DOHH2 (cell line): ENCODE data around the gene PON2.

Source experiments
- H3F3A ChIP-seq: fragments of 200-600 bp; sonication (generic), shearing (Covaris generic); 2 replicates; pipeline ENCODE4 v1.6.0; 2016; ENCODE audit warnings: antibody characterized with exemption, mild to moderate bottlenecking; ENCODE audit not compliant: control insufficient read depth, insufficient read depth
- H3K27ac ChIP-seq: fragments of 200-600 bp; sonication (generic); 2 replicates; pipeline ENCODE4 v1.5.1; 2014; ENCODE audit warnings: low read depth, mild to moderate bottlenecking, low read length, moderate library complexity
- H3K27me3 ChIP-seq: fragments of 200-600 bp; sonication (generic); 2 replicates; pipeline ENCODE4 v1.6.1; 2014; ENCODE audit warnings: mild to moderate bottlenecking, low read length, mixed read lengths; ENCODE audit not compliant: control insufficient read depth
- H3K36me3 ChIP-seq: fragments of 200-600 bp; sonication (generic); 2 replicates; pipeline ENCODE4 v1.6.1; 2014; ENCODE audit warnings: mild to moderate bottlenecking, low read length, moderate library complexity, mixed read lengths; ENCODE audit not compliant: control insufficient read depth
- H3K4me1 ChIP-seq: fragments of 200-600 bp; sonication (generic); 2 replicates; pipeline ENCODE4 v1.6.1; 2014; ENCODE audit warnings: mild to moderate bottlenecking, low read length, mixed read lengths; ENCODE audit not compliant: control insufficient read depth
- H3K4me2 ChIP-seq: fragments of 200-600 bp; sonication (generic); 2 replicates; pipeline ENCODE4 v1.6.0; 2014; ENCODE audit warnings: mild to moderate bottlenecking, low read length, moderate library complexity
- H3K4me3 ChIP-seq: fragments of 200-600 bp; sonication (generic); 2 replicates; pipeline ENCODE4 v1.5.1; 2014; ENCODE audit warnings: mild to moderate bottlenecking, low read length, mixed read lengths
- H3K79me2 ChIP-seq: fragments of 200-600 bp; sonication (generic); 2 replicates; pipeline ENCODE4 v1.6.1; 2014; ENCODE audit warnings: mild to moderate bottlenecking, low read length, mixed read lengths; ENCODE audit not compliant: control insufficient read depth
- H3K9me2 ChIP-seq: fragments of 200-600 bp; sonication (generic); replicated peaks from 2 replicates; pipeline ENCODE4 v1.6.1; 2014; ENCODE audit warnings: mild to moderate bottlenecking, low read length, mixed read lengths; ENCODE audit not compliant: control insufficient read depth
- H3K9me3 ChIP-seq: fragments of 200-600 bp; sonication (generic); 2 replicates; pipeline ENCODE4 v1.6.1; 2014; ENCODE audit warnings: antibody characterized with exemption, low read length, mixed read lengths; ENCODE audit not compliant: control insufficient read depth, insufficient read depth
- H4K20me1 ChIP-seq: fragments of 200-600 bp; sonication (generic); 2 replicates; pipeline ENCODE4 v1.6.0; 2014; ENCODE audit warnings: low read depth, mild to moderate bottlenecking, antibody characterized with exemption, low read length, moderate library complexity; ENCODE audit not compliant: control insufficient read depth, insufficient read depth
- CTCF ChIP-seq: fragments of 200-600 bp; sonication (generic); IDR thresholded peaks from one replicate; pipeline ENCODE4 v1.5.1; 2014; ENCODE audit warnings: antibody characterized with exemption, mild to moderate bottlenecking, low read depth, low read length; ENCODE audit not compliant: poor library complexity, severe bottlenecking
- EZH2phosphoT487 ChIP-seq: fragments of 200-600 bp; sonication (generic); IDR thresholded peaks from 2 replicates; pipeline ENCODE4 v1.6.1; 2017; ENCODE audit warnings: borderline replicate concordance, mild to moderate bottlenecking, antibody characterized with exemption, low read length, moderate library complexity, mixed read lengths

PON2 gene

GRCh38 chr7:95430864-95431263, 4.0 kb downstream of the PON2 start:
- H3K79me2 ChIP-seq: no peaks in the 10 kb centered on the region
- H3K9me3 ChIP-seq: no peaks in the 10 kb centered on the region
- no peaks in the 10 kb centered on the region for H3K9me2 ChIP-seq
- H3K4me3 ChIP-seq: no peak overlapping the region
- no peaks in the 10 kb centered on the region for H3K36me3 ChIP-seq
- H3K4me1 ChIP-seq: no peaks in the 10 kb centered on the region
- no peak for TF ChIP-seq EZH2phosphoT487
- no peak for TF ChIP-seq CTCF
- no peak overlapping the region for H3K4me2 ChIP-seq
- no peaks in the 10 kb centered on the region for H4K20me1 ChIP-seq
- H3K27me3 ChIP-seq: no peaks in the 10 kb centered on the region
- H3K27ac ChIP-seq: no peak overlapping the region
- no peaks in the 10 kb centered on the region for H3F3A ChIP-seq

GRCh38 chr7:95429241-95429990, 5.4 kb downstream of the PON2 start:
- H3K9me3 ChIP-seq: no peaks in the 10 kb centered on the region
- no peaks in the 10 kb centered on the region for H3F3A ChIP-seq
- no peaks in the 10 kb centered on the region for H3K79me2 ChIP-seq
- no peak overlapping the region for H3K4me2 ChIP-seq
- H3K9me2 ChIP-seq: no peaks in the 10 kb centered on the region
- no peaks in the 10 kb centered on the region for H3K4me1 ChIP-seq
- H3K4me3 ChIP-seq: no peak overlapping the region
- H3K27ac ChIP-seq: no peak overlapping the region
- H4K20me1 ChIP-seq: no peaks in the 10 kb centered on the region
- H3K36me3 ChIP-seq: no peaks in the 10 kb centered on the region
- no peaks in the 10 kb centered on the region for H3K27me3 ChIP-seq
- TF ChIP-seq CTCF (no peak), EZH2phosphoT487 (no peak)

GRCh38 chr7:95427914-95428516, 6.8 kb downstream of the PON2 start:
- no peaks in the 10 kb centered on the region for H3K9me2 ChIP-seq
- H3K27ac ChIP-seq: no peak overlapping the region
- H3K4me1 ChIP-seq: no peaks in the 10 kb centered on the region
- H3K79me2 ChIP-seq: no peaks in the 10 kb centered on the region
- H3F3A ChIP-seq: no peaks in the 10 kb centered on the region
- no peaks in the 10 kb centered on the region for H4K20me1 ChIP-seq
- H3K4me3 ChIP-seq: no peak overlapping the region
- no peaks in the 10 kb centered on the region for H3K36me3 ChIP-seq
- no peak overlapping the region for H3K4me2 ChIP-seq
- H3K9me3 ChIP-seq: no peaks in the 10 kb centered on the region
- H3K27me3 ChIP-seq: no peaks in the 10 kb centered on the region
- TF ChIP-seq EZH2phosphoT487 (no peak), CTCF (no peak)
